Erythroblast (primary cell): ENCODE measurements around the gene CNIH2.
A peak's percentile ranks its signal among the peaks of the same experiment; 100 is the strongest.

Experiments
- GATA1 ChIP-seq: IDR thresholded peaks from 2 replicates; pipeline ENCODE4 v1.6.1; 2011; ENCODE audit warnings: low read depth, mild to moderate bottlenecking, control low read depth, low read length, moderate library complexity
- POLR2A ChIP-seq: IDR thresholded peaks from 2 replicates; pipeline ENCODE4 v1.6.1; 2011; ENCODE audit warnings: mild to moderate bottlenecking, low read length

DNA sequence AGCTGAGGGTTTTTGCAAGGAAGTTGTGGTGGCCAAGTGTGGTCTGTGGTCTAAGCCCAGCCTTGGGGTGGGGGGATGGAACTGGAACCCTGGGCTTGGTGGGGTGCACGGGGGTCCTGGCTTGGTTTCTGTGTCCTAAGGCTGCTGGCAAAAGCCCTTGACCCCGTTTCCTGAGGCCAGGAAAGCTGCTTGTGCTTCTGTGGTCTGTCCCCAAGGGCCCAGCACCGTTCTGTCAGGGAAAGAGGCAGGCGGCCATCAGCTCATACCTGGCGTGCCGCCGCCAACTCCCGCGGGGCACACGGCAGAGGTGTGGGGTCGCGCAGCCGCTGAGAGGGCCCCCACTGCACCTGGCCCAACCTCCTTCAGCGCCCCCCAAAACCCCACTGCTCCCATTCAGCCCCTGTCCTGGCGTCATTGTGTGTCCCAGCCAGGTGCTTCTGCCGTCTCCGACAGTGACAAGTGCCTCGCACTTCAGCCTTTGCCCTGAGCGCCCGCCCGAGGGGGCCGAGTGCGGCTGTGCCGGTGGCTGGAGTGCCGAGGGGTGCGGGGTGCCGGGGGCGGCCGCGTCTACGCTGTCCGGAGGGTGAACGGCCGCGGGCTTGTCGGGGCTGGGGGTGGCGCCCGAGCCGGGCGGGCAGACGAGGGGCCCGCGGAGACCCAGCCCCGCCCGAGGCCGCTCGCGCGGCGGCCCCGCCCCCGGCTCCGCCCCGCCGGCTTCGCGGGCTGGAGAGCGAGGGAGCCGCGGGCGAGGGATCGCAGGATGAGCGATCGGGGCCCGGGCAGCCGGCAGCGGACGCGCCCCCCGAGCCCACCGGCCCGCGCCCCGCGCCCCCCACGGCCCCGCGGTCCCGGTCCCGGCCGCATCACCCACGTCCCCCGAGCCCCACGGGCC is at the start of gene CNIH2:
- TF ChIP-seq POLR2A = peak; percentile 15
- no peak for TF ChIP-seq GATA1
